Fibroblast of skin of right quadriceps (primary cell): Measurements from ENCODE around the gene CHD6.

Source experiments
- DNase-seq: peaks from one replicate; pipeline ENCODE4 v3.0.0-alpha.2; 2013

The CHD6 gene

DNA sequence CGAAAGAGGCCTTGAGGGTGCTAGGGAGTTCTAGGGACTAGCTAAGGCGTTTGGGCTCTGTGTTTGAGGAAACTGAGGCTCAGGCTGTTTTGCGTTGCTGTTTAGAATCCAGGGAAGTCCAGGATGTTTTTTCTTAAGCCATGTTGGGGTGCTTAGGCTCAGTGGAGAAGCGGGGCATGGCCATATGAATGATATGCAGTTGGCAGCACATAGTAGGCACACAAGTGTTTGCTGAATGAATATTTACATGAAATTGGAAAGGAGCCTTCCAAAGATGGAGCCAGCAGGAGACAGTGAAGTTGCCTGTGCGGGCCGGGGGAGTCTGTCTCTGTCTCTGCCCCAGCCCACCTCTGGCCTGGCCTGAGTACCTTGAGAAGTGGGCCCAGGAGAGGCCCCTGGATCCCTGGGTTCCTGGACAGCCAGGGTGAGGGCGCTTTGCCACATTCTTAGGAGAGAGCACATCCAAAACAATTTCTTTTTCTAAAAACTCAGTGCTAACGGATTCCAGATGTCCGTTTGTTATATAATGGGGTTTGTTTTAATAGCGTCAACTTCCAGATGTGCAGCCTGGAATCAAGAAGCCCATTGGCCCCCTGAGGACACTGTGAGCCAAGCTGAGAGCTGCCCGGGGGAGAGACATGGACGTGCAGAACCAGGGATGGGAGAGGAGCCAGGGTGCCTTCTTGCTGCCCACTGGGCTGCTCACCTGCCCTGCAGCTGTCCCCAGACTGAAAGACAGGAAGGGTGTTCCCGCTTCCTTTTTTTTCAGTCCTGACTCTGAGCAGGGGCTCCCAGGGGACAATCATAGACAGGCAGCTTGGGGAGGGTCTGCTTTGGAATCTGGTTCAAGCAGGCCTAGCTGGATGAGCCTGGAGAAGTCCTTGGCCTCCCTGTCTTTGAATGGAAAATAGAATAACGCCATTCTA lies 231.4 kb downstream of the CHD6 start:
- DNase-seq: peak; percentile 42

DNA sequence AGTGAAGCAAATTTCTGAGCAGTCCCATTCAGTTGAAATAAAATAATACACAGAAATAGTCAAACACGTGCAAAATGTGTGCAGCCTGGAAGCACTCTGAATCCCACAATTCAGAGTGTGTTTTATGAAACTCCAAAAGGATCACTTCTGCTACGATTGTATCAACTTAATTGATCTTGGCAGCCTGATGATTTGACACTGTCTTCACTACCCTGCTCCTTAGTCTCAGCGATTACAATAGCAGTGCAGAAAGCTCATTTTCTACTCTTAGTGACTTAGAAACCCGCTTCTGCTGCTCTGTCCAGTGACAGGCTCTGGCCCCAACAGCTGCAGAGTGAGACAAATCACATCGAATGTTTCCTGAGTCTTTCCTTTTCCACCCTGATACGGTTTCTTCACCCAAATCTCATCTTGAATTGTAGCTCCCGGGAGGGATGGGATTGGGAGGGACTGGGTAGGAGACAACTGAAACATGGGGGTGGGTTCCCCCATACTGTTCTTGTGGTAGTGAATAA lies 235.3 kb downstream of the CHD6 start:
- no peak for DNase-seq

DNA sequence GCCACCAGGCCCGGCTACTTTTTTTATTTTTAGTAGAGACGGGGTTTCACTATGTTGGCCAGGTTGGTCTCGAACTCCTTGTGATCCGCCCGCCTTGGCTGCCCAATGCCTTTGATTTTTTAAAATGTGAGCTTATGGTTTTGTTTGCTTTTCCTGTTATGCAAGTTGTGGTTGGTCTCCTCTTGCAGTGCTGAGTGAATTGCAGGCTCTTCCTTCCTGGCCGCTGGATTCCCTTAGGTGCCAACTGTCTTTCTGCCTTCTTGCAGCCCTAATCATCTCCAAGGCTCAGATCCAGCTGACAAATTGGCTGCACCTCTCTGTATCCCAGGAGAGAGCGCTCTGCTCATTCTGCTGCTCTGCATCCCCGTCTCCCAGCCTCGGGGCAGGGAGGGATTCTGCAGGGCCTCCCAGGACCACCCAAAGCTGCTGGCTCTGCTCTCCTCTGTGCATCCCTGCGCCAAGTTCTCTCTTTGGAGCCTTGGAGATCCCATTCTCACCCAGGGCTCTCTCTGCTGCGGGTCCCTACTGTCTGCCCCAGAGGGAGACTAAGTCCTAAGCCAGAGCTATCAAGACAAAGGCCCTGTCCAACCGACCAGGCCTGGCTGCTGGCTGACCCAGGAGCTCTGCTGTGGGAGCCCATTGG lies 237.5 kb downstream of the CHD6 start:
- no peak for DNase-seq

DNA sequence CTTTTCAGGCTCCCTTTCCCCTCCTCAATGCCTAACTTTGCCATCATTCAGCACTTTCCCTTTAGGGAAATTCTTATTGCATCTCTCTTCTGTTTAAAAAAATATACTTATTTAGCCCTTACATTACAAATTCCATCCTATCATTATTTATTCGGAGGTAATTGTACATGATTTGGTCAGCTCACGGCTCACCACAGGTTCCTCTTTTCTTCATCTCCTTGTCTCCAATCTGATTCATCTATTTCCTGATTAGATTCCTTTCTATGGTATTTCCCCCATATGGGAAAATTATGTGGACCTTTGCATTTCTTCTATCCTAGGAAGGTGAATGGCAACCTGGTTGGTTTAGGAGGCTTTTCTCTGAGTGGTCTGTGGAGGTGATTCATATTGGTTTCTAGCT lies 238.6 kb downstream of the CHD6 start:
- DNase-seq: no peak

DNA sequence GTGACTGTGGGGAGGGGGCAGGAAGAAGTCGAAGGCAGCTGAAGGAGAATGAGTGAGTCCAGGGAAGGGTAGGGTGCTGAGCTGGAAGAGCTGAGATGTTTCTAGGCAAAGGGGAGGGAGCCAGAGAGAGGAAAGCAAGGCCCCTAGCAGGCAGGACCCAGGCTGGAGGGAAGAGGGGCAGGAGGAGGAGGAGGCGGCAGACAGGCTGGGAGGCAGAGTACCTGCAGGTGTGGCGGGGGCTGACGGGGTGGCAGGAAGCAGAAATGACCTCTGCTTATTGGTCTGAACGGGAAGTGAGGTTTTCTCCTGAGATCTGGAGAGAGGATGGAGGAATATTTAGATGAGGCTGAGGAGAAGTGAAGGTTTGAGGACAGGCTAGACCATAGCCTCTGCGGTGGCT lies 240.9 kb downstream of the CHD6 start:
- DNase-seq: no peak

DNA sequence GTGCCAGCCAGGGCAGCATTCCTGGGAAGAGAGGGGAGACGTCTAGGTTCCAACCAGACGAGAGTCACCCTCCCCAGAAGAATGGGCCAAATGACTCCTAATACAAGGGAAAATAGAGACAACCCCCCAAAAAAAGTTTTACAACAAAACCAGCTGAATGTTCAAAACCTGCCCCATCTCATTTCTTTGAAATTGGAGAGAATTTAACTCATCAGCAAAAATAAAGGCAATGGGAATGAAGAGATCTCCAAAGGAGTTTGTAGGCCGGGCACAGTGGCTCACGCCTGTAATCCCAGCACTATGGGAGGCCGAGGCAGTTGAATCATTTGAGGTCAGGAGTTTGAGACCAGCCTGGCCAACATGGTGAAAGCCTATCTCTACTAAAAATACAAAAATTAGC lies 241.8 kb downstream of the CHD6 start:
- no peak for DNase-seq

DNA sequence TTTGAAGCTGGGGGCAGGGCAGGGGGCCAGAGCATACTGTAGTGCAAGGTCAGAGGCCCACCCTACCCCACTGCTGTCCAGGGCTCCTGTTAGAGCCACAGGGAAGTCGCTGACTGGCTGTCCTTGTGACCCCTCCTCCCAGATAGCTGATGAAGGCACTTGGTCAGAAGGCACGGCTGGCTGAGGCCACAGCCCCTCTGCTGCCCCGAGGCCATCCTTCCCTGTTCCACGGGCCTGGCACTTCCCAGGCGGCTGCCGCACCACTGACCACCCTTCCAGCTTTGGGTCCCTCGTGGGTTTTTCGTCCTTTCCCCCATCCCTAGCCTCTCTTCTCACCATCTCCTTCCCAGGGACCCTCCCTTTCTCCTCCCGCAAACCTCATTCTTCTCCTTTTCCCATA lies 242.3 kb downstream of the CHD6 start:
- DNase-seq: no peak

DNA sequence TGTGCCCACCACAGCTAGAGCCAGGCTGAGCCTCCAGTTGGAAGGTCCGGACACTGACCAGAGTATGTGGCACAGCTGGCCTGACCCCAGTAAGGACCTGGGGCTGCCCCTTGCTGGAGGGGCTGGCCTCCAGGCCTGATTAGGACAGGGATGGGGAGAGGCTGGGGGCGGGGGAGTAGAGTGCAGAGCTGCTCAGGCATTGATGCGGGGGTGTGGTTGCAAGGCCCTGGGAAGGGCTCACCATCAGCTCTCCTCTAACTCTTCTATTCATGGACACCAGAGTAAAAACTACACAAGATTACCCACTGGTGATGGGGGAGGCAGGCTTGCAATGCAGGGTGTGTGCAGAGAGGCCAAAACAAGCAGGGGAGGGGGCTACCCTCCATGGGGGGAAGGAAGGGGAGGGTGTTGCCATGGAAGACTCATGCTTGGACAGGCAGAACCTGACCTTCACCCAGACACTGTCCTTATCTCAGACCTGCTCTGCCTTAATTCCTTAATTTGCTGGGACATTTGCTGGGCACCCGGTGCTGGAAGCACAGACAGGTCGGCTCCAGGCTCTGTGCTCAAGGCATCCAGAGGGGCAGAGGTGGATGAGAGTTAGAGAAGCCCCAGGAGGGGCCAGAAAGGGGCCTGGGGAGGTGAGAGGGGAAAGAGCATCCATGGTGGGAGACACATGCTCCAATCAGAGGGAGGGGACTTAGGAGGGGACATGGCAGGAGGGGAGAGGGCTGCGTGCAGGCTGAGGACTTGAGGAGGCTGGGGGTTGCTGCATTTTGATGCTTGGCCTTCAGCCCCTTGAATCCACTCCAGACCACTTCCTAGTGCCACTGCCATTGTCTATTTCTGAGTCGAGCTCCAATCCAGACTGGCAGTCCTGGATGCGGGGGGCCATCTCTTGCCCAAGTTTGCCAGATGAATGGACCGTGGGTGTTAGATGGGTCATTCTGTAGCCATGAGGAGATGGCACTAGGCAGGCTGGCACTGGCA lies 244.0 kb downstream of the CHD6 start:
- no peak for DNase-seq

DNA sequence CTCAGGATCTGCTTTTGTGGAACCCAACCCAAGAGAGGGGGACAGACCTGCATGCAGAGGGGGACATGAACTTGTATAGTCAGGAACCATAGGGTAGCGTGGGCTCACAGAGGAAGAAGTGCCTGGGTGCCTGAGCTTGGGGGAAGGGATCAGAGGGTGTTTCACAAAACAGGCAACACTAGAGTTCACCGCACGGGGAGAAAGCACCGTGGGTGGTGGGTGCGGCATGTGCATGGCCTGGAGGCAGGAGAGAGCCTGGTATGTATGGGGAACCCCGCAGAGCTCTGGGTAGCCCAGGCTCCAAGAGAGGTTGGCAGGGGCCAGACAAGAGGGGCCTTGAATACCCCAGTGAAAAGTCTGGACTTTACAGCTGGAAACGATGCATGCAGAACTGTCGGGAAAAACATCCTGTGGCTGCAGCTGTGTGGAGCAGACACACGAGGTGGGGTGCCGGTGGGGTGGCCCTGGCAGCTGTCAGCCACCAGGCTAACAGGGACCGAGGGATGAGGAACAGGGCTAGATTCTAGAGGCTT lies 244.9 kb downstream of the CHD6 start:
- DNase-seq: no peak

DNA sequence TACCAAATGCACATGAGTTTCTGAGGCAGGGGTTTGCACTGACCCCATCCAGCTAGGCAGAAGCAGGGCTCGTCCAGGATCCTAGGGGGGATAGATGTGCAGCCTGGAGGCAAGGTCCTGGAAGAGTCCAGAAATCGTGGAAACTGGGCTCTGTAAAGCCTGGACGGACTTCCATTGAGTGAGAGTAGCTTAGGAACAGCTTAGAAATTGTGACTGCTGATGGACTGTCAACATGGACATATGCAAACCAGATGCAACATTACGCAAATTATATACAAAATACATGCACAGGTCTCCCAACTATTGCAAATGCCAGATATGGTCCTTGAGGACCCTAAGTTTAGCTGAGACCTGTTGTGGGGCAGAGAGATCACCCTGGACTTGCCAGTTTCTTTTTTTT lies 246.8 kb downstream of the CHD6 start:
- no peak for DNase-seq

DNA sequence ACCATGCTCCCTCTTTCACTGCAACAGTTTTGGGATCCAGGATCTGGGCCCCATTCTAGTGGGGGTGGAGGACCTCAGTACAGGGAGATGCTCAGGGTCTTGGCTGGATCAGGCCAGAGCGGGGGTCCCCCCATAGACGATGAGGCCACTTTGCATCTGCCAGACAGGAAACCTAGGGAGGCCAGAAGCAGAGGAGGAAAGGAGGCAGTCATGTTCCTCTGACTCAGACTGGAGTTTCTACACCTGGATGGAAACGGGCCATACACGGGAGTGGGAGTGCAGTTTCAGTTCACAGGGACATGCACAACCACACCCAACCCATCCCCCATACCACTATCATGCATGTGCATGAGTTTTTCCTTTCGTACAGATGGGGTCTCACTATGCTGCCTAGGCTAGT lies 248.0 kb downstream of the CHD6 start:
- no peak for DNase-seq

DNA sequence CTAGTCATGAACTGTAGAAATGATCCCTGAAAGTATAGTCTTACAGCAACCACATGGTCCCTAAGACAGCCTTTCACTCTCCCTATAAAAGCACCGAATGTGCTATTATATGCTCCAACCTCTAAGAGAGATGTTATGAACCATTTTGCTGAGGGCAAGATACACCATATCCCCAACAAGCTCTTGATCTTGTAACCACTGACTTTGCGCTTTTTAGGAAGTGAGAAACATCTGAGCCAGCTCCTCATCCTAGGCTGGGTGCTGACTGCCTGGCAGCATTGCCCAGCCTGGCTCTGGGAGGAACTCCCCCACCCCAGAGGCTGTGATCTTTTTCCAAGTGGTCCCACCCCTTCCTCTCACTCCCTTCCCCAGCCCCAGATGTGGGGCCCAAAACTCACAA lies 248.5 kb downstream of the CHD6 start:
- DNase-seq: no peak

DNA sequence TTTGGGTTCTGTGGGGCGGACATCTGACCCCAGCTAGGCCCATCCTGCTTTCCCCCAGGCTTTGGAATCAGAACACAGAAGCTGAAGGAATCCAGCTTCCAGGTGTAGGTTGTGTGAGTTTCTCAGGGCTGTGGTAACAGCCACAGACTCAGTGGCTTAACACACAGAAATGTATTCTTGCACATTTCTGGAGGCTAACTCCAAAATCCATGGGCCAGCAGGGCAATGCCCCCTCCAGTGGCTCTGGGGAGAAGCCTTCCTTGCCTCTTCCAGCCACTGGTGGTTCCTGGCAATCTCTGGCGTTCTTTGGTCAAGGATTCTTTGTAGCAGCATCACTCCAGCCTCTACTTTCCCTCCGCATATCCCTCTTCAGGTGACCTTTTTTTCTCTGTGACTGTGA lies 250.2 kb downstream of the CHD6 start:
- DNase-seq: no peak

DNA sequence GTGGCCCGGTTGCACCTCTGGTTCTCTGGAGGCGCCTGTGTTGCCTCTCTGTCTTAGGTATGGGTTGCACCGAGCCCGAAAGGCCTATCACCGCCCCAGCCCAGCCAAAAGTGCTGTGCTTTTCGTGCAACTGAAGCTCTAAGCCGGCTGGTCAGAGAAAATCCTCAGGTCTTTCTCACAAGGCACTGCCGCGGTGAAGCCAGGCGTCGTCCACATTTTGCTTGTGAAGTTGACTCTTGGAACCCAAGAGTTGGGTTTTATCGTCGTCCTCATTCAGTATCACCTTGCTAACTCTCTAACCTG lies 250.8 kb downstream of the CHD6 start:
- DNase-seq: no peak

DNA sequence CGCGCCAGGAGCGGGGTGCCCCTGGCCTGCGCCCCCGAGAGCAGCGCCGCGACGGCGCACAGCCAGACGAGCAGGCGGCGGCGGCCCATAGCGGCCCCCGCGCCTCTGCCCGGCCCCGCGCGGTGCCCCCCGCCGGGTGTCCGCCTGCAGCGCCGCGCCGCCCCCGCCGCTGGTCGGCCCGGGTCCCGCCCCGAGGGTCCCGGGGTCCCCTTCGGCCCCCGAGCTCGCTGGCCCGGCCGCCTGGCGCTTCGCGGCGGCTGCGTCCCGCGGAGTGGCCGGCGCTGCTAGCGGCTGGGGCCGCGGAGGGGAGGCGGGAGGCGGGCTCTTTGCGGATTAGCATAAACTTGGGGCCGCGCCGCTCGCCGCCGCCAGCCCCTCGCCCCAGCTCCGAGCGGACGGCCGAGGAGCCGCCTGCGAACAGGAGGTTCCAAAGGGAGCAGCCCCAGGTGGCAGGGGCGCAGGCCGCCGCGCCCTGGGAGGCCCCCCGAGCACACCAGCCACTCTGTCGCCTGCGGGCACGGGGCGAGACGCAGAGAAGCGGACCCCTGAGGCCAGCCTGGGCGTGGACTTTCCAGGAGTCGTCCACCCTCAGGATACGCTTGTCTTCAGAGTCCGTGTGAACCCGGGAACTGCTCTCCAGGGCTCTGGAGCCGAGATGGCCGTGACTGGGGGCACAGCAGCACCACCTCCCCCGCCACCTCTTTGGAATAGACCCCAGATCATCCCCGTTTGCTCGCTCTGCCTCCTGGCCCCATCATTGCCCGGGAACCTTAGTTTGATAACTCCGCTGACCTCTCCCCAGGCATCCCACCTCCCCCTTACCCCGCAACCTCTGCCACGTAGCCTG lies 251.4 kb downstream of the CHD6 start, which contains the start of gene EMILIN3:
Gene EMILIN3 (minus strand): TSS at position 273 of the 847 bp plus-strand sequence. CDS start 184 bp downstream, at position 89.
- no peak for DNase-seq

DNA sequence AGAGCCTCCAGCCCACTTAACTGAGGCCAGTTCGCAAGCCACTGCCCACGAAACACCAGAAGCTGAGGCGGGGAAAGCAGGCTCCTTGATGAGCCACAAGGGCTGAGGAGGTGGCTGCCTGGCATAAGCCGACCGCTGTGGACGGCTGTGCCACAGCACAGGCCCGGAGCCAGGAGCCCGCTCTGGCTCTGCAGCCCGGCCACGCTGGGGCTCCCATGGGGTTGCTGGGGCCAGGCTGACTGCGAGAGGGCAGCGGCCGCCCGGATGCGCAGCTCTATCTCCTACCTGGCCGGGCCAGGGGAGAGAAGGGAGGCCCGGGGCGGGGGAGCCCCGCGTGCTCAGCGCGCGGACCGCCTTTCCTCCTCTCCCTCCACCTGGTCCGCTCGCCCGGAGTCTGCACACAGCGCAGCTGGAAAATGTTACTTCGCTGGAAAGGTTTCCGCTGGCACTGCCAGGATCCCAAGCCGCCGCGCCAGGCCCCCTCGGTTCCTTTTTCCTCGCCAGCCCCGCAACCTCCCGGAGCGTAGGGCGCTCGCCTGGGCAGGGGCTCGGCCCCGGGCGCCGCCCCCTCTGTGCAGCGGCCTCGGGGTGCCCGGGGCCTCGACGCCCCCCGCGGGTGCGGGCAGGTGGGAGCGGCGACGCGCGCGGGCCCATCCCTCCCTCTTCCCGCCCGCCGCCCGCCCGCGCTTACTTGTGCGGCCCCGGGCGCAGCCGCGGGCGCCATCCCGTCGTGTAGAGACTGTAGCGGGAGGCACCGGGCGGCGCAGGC lies 252.2 kb downstream of the CHD6 start:
- no peak for DNase-seq

DNA sequence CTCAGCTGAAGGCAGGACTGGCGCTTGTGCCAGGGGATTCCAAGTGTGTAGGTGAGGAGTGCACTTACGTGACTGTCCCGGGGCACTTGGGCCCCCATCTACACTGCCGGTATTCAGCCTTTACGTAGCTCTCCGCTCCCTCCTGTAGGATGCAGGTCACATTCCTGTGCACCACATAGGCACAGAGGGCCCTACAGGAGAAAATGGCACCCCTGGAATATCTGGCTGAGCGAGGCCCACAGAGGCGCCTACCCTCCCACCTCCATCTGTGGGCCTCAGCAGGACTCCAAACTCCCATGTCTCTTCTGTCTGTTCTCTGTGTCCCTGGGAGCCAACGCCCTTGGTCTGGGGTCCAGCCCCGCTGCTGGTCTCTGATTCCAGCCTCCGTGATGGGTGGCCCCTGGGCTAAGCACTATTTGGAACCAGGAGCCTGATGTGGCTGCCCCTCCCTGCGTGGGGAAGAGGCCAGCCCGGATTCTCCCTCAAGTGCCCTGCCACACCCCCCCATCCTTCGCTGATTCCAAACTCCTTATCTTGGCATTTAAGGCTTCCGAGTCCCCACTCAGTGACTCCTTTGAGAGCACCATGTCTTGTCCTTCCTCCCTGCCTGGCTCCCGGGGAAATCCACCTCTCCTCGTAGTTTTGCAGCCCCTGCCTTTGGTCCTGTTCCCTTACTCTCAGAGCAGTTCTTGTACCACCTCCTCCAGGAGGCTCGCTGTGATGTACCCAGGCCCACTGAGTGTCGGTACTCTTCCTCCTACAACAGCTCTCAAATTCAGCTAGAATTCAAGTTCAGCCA lies 253.0 kb downstream of the CHD6 start:
- DNase-seq: no peak

DNA sequence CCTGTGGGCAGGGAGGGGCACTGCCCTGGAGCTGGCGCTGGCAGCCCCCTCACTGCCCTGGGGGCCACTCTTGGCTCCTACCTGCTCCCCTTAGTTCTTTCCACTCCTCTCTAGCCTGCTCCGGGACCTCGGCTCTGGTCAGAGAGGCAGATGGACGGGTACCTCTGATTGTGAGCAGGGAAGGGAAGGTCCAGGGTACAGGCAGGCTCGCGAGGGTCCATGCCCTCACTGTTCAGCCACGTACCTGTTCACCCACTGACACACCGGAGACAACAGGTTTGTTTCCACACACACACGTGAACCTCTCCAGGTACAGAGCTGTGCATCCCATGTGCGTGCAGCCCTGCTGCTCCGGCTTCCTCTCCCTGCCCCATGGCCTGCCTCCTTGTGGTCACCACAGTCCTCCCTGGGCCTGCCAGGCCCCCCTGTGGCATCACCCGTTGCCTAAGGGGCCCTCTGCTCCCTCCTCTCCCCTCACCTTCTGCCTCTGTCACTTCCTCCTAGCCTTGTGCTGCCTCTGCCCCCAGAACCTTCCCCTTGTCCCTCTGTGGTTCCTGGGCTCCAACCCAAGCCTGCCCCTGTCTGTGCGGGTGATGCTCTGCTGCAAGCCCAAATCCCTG lies 253.8 kb downstream of the CHD6 start:
- DNase-seq: no peak

DNA sequence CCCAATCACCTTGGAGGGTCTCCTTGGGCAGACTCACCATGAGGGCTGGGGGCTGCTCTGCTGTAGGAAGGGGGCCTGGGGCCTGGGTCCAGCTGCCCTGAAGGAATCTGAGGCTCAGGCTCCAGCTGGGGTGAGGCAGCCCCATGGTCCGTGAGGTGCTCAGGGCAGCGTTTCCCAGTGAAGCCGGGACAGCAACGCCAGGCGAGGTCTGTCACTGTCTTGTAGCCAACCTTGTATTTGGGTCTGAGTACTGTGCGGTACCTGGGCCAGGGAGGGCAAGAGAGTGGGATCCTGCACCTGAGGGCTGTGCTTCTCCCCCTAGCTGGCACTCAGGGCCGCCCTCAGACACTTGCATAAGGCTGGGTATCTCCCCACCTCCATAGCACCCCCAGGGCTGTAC lies 254.6 kb downstream of the CHD6 start:
- no peak for DNase-seq

DNA sequence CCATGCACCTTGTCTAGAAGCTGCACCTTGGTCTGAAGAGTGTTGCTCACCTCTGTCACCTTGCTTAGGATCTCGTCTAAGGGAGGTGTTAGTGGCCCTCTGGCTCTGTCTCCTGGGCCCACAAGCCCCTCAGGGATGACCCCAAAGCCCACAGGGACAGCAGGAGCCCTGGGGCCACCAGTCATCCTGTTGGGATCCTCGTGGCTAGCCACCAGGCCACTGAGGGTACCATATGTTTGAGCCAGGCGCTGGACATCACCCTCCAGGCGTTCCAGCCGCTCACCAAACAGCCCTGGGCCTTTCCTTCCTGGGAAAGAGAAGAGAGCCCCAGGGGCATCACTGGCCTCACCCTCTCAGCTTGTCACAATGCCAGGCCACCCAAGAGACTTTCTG lies 255.4 kb downstream of the CHD6 start:
- DNase-seq: no peak
